Kidney glomerular epithelial cell (primary cell): ENCODE results near the gene CA5A.
A peak's percentile ranks its signal among the peaks of the same experiment; 100 is the strongest.
"Not testable (repeated sequence)": the region's sequence is repeated elsewhere in the genome, so short reads cannot be mapped to it uniquely, and the experiment has no call there.

Experiments used
- DNase-seq: peaks from one replicate; lab custom pipeline; 2025; lab: John Stamatoyannopoulos, UW

Gene CA5A

DNA sequence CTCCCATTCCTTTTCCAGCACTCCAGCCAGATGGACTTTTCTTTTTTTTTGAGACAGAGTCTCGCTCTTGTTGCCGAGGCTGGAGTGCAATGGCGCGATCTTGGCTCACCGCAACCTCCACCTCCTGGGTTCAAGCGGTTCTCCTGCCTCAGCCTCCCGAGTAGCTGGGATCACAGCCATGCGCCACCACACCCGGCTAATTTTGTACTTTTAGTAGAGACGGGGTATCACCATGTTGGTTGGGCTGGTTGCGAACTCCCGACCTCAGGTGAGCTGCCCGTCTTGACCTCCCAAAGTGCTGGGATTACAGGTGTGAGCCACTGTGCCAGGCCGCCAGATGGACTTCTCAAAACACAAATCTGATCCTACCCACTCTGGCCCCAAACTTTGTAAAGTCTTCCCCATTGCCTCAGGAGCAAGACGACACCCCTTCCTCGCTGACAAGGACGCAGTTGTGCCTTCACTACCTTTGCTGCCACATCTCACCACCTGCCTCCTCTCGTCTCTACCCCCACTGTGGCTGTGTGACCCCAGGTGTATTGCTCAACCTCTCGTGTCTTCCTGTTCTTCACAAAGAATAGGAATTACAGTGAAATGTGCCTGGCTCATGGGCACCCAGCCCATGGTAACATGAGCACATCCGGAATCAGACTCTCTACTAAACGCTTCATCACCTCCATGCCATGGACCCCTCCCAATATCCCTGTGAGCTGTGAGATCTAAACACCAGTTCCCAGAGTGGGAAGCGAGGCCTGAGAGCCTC, 11.2 kb upstream of the CA5A start:
- no peak for DNase-seq

DNA sequence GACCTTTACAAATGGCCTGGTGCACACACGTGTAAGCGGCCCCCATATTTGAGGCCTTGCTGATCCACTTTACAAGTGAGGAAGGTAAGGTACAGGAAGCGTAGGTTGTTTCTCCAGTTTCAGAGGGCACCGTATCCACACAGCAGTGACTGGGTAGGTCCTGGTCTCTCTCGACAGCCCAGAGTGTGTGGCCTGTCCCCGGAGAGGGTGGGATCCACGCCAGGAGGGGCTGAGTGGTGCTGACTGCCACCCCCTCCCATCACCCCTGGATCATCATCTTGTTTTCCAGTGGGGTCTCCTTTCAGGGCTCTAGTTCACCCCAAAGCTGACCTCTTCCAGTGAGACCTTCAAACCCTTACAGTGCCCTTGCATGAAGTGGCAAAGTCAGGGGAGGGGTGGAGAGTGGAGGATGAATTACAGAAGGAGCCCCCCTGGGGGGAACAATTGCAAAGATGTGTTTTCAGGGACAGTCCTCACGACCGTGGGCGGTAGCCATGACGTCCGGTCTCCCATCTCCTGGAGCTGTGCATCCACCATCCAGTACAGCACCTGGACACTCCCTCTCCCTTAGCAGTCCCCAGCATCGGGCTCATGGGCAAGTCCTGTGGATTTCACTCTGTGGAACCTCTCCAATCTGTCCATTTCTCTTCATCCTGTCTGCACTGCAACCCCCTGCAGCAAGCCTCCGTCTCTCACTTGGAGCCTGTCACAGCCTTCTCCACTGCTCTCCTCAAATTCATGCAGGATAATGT, 10.4 kb upstream of the CA5A start:
- no peak for DNase-seq

DNA sequence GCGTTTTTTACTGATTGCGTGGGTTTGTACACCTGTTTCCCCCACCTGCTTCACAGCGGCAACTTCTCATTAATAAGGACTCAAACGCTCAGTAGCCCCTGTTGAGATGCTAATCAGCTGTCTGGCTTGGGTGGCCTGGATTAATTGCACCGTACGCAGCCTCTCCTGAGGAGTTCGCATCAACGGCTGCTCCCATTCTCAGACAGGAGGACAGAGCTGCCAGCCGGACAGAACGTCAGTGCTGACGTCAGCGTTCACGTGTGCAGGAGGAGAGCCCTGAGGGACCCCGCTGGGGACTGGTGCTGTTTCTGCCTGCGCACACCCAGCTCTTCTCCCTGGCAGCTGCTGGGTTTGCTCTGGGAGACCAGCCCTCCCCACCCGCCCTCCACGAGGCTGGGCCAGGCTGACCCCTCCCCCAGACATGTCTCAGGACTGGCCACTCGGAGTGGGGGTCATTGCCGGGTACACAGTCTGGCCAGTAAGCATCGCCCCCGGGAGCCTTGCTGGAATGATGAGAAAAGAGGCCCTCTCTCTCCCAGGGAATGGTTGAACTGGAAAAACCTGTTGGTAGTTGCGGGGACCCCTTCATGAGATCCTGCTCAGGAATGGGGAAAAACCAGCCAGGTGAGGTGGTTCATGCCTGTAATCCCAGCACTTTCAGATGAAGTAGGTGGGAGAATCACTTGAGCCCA, 9.2 kb upstream of the CA5A start:
- no peak for DNase-seq

DNA sequence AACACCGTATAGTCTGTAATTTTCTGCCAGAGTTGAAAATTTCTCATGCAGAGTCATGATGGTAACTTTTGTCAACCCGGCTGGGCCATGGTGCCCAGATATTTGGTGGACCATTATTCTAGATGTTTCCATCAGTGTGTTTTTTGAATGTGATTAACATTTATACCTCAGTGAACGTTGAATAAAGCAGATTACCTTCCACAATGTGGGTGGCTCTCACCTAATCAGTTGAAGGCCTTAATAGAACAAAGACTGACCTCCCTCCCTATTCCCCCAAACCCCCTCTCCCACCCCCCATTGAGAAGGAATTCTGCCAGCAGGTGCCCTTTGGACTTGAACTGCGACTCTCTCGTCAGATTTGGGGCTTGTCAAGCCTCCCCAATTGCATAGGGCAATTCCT, 6.4 kb upstream of the CA5A start:
- no peak for DNase-seq

DNA sequence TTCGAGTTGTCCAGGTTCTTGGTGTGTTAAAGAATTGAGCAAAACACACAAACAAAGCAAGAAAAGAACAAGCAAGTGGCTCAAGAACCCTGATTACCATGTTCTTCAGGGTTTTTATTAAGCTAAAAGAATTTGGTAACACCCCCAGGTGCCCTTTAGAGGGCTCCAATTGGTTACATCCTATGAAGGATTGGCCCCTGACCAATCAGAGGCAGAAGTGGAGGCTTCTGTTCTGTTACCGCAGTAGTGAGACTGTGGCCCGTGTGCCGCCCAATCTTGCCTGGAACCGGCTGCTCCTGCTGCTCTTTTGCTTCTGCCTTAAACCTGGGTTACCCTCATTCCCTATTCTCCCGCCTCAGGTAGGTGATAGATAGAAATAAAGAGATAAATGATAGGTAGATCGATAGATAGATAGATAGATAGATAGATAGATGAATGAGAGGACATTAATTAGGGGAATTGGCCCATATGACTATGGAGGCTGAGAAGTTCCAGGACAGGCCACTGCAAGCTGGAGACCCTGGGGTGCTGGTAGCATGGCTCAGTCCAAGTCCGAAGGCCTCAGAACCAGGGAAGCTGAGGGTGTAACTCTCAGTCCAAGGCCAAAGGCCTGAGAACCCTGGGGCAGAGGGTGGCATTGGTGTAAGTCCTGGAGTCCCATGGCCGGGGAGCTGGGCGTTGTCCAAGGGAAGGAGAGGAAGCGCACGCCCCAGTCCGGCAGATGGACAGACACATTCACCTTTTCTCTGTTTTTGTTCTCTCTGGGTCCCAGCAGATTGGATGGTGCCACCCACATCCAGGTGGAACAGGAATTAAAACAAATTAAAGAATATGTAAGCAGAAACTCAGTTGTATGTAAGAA, 3.5 kb upstream of the CA5A start:
- no peak for DNase-seq

DNA sequence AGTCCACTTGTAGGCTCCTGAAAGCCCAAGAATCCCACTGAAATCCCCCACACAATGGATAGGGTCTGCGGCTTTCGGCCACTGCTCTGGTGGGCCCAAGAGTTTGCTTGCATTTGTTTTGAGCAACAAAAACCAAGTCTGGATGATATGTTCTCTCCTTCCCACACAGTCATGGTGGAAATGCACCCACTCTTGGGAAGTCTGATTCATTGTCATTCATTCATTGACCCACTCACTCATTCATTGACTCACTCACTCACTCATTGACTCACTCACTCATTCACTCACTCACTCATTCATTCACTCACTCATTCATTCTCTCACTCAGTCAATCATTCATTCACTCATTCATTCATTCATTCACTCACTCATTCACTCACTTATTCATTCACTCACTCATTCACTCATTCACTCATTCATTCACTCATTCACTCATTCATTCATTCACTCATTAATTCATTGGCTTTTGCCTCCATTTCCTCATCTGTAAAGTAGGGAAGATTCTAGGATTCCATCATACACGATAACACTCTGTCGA, 2.2 kb upstream of the CA5A start:
- no peak for DNase-seq

DNA sequence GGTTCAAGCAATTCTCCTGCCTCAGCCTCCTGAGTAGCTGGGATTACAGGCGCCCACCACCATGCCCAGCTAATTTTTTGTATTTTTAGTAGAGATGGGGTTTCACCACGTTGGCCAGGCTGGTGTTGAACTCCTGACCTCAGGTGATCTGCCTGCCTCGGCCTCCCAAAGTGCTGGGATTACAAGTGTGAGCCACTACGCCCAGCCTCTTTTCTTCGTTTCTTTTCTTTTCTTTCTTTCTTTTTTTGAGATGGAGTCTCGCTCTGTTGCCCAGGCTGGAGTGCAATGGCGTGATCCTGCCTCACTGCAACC, 858 bp upstream of the CA5A start:
- not testable (repeated sequence) for DNase-seq

DNA sequence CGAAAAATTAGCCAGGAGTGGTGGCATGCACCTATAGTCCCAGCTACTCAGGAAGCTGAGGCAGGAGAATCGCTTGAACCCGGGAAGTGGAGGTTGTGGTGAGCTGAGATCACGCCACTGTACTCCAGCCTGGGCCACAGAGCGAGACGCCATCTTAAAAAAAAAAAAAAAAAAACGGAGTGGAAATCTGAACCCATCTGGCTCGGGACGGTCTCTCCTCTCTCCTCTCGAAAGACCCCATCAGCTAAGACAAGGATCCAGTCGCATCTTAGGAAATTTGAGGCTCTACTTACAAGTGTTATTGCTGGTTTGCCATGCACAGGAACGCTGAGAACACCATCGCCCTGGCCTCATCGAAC, 334 bp downstream of the CA5A start:
- DNase-seq: not testable (repeated sequence)

DNA sequence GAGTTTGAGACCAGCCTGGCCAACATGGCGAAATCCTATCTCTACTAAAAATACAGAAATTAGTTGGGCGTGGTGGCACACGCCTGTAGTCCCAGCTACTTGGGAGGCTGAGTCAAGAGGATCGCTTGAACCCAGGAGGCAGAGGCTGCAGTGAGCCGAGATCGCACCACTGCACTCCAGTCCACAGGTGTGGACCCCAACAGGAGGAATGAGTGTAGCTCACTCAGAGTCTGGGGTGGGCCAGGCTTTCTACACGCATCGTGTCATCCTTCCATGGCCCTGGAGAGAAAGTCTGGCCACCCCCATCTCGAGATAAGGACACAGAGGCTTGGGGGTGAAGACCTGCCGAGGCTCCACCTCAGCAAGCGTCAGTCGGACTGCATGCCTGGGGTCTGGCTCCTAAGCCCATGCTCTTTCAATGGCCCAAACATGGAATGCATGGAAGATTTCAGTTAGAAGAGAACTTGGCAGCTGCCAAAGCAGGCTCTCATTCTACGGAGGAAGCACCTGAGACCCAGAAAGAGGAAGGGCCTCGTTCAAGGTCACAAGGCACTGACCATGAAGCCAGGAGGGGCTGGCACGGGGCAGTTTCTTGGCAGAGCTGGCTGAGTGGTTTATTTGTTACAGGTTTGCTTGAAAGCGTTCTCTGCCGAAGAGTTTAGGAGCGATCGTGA, 1.4 kb downstream of the CA5A start:
- not testable (repeated sequence) for DNase-seq

DNA sequence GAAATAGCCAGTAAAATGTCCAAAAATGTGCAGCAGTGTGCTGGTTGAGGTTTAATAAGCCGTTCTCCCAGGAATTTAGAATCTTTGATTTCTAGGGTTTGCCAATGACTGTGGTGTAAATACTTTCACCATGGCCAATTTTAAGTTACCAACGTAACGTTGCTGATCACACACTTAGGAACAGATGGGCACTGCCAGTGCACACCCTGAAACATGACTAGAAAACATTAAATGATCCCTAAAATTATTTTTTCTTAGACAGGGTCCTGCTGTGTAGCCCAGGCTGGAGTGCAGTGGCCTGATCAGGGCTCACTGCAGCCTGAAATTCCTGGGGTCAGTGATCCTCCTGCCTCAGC, 3.2 kb downstream of the CA5A start:
- no peak for DNase-seq

DNA sequence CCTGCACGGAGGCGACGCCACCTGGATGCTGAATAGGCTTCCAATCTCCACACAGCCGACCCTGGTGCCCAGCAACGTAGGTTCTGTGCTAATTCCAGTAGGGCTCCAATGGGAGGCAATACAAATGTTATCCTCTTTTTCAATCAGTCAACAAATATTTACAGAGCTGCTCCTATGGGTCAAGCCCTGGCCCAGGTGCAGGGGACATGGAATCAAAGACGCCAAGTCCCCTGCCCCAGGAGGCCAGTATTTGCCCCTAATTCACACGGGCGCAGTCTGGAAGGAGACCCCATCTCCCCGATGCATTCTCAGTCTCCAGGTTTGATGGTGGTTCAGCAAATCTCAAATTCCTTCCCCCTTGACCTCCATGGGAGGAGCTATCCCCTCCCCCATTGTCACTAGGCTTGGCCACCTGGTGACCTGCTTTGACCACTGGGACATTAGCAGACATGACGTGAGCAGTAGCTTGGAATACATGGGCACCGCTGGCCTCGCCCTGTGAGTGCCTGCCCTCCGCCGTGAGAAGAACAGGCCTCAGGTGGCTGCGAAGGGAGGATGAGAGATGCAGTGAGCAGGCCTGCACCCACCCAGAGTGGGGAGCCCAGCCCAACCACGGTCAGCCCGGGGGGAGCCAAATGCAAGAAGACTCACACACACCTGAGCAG, 3.7 kb downstream of the CA5A start:
- not testable (repeated sequence) for DNase-seq

DNA sequence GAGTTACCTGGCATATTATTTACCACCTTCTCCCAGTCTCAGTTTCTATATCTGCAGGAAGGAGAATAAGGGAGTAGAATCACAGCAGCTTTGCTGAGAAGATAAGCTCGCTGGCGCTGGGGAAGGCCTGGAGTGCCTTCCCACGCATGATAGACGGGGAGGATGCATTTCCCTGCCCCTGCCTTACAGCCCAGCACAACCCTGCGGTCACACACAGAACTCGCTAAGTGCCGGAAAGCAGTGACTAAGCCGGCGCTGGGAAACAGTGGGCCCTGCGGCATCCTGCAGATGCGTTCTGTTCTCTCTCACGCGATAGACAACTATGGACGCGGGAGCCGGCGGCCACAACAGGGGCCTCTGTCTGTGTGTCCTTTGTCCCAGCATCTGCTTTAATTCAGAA, 4.8 kb downstream of the CA5A start:
- no peak for DNase-seq

DNA sequence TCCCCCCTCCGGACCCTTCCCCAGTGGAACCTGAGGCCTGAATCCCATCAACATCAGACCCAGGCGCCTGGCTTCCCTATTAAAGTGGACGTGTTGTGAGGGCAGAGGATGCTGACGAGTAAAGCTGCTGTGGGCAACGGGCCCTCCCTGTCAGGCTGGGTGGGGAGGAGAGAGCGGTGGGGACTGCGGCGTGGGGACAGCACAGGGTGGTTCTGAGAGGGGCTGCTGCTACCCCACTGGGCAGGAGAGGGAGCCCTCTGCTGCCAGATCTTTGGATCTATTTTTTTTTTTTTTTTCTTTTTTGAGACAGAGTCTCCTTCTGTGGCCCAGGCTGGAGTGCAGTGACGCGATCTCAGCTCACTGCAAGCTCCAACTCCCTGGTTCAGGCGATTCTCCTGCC, 5.9 kb downstream of the CA5A start:
- DNase-seq: no peak

DNA sequence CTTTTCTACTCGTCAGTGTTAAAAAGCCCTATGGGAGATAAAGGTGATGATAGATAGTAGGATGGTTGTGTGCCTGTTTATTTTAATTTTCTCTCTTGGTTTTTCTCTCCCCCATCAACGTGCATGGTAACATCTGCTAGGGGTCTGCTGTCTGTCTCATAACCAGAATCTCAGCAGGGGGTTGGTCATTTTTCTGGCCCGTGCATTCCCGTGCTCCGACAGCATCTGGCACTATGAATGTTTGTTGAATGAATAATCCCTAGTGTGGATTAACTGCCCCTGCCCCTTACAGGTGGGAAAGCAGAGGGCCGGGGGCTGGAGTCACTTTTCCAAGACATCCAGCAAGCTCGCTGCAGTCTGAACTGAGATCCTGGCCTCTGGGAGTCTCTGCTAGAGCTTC, 6.3 kb downstream of the CA5A start:
- no peak for DNase-seq

DNA sequence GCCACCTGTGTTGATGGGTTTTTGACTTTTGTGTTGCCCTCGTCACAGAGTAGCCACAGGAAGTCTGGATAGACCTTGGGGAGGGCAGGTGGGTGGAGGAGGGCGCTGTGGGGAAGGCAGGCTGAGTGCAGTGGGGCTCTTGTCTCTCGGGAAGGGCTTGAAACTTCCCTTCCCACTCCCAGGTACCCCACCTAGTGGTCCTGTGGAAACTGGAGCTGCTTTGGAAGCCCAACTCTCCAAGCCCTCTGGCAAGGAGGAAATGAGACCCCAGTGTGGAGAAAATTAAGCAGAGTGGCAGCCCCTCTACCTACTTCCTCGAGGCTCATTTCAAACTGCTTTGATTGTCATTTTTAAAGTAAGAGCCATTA, 9.2 kb downstream of the CA5A start:
- DNase-seq: no peak

DNA sequence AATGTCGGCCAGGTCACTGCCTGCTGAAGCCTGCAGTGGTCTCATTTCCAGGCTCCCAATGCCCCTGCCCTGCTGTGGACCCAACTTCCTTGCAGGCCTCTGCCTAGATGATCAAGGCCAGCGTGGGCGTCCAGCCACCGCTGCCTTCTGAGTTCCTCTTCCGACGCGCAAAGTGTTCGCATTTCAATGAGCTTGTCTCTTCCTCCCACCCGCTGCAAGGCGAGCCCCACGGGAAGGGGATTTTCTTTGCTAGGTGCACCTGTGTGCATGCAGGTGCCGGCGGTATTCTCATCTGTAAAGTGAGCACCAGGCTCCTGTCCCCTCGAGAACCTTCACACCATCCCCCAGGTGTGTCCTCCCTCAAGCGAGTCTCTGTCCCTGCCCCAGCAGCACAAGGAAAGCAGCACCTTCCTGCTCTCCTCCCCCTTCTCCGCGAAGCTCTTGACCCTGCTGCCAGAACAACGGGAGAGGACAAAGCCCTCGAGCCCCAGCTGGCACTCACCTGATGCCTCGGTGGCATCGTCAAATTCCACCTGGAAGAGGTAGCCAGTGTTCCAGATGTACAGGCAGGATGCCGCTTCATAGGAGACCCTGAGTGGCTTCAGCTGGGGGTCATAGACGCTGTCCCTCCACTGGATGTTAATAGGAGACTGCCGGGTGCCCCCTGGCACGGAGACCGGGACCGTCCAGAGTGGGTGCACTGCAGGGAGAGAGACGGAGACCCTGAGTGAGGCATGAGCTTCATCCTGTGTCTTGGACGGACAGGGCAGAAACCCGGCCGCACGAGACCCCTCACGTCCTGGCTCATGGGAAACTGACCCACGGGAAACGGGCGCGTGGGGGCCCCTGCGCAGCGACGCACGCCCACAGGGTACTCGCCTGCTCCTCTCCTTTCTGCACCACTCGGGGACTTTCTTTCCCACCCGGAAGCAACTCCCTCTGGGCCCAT, 9.8 kb downstream of the CA5A start:
- no peak for DNase-seq

DNA sequence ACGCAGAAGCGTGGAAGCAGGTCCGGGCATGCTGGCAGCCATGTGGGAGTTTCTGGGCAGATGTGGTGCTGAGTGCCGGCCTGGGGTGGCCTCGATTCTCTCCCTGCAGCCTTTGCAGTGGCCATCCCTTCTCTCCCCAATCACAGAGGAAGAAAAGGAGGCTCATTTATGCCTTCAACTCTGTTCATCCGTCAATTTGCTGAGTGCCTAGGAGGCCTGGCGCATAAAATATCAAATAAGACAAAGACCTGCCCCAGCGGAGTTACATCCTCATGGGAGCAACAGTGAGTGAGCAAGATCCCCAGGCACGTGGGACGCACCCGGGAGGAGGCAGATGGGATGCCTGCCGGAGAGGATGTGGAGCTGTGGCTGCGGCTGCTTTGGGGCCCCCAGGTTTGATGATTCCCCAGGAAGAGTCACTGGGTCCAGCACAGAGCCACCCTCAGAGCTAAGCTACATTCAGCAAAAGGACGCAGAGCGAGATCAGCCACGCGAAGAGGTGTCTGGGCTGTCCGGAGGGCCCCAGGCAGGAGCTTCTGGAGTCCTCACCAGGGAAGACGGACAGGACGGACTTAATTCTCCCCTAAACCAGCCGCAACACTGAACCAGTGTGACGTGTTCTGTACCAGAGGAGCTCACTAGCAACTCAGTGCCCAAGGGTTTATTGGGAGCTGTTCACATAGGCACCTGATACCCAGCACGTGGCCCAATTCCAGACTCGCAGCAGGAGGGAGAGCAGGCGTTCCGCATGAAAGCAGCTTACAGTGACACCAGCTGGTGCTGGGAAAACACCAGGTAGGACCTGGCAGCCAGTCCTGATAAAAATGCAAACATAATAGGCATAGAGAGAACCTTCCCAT, 11.3 kb downstream of the CA5A start:
- peak; percentile 67 for DNase-seq

DNA sequence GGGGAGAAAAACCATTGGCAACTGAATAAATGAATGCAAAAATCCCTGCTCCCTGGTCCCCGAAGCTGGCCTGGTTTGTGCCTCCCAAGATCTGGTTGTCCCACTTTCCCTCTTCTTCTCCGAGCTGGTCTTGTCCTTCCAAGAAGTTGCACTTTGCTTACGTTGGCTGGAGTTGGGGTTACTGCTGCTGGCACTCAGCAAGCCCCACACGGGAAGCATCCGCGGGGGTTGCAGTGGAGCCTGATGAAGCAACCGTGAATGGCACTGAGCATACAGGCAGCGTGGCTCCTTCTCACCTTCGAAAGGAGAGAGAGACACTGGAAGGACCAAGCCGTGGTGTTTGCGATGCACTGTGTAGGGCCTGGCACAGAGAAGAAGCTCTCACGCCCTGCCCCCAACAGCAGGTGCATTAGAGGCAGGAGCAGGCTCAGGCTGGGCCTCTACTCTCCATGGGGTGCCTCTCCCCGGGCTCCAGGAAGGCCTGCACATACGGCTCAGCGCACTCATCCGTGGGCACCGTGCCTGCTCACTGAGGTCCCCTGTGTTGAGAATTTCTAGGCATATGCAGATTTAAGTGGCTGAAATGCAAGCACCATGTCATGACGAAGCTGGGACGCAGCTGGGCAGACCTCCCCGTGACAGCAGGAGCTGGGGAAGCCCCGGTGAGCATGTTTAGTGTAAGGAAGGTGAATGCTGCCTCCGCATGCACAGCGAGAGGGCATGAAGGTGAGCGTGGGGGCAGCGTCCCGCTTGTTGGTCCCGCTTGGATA, 12.1 kb downstream of the CA5A start:
- peak; percentile 59 for DNase-seq
